H1 (cell line): Measurements from ENCODE around the gene PPM1N. TPM values are rescaled to one million over a fixed set of nuclear protein-coding genes. Genes with fewer than 3 reads are reported as not detected.

Experiments
- CTCF ChIA-PET: fragments of 300-600 bp; sonication (Branson Sonifier 250); formaldehyde crosslinking; loops from one replicate; lab custom pipeline; 2021; ENCODE audit not compliant: partially characterized antibody; lab: Charles Lee
- POLR2A ChIA-PET: fragments of 300-600 bp; sonication (Branson Sonifier 250); formaldehyde crosslinking; loops from one replicate; lab custom pipeline; 2021; ENCODE audit warnings: inconsistent platforms; ENCODE audit not compliant: partially characterized antibody; lab: Charles Lee
- DNase-seq, 2 experiments: peaks; one replicate each; pipeline versions ENCODE4 v3.0.0 to v3.0.0-alpha.2; 2010 to 2022; ENCODE audit warnings: low spot score in 2 of 2, low read depth in 1 of 2, mixed read lengths in 1 of 2
- FAIRE-seq: peaks from 2 replicates; lab custom pipeline; 2011; peaks lifted over from hg19 to GRCh38; lab: Jason Lieb, UNC
- H2AFZ ChIP-seq: 2 replicates; pipeline ENCODE4 v1.8.1; 2012; ENCODE audit warnings: low read length, inconsistent platforms
- H2AK5ac ChIP-seq: 2 replicates; pipeline ENCODE4 v1.6.1; 2013; ENCODE audit warnings: low read depth, low read length
- H2BK120ac ChIP-seq: replicated peaks from 2 replicates; pipeline ENCODE3; 2013; ENCODE audit warnings: low read depth, low read length, inconsistent platforms
- H2BK12ac ChIP-seq: 2 replicates; pipeline ENCODE4 v1.6.1; 2013; ENCODE audit warnings: low read depth, low read length
- H2BK15ac ChIP-seq: 2 replicates; pipeline ENCODE4 v1.6.1; 2013; ENCODE audit warnings: low read length
- H2BK20ac ChIP-seq: 2 replicates; pipeline ENCODE4 v1.6.1; 2013; ENCODE audit warnings: low read length
- H2BK5ac ChIP-seq: 2 replicates; pipeline ENCODE4 v1.6.1; 2013; ENCODE audit warnings: low read depth, low read length
- H3K14ac ChIP-seq: 2 replicates; pipeline ENCODE4 v1.6.1; 2013; ENCODE audit warnings: inconsistent platforms; ENCODE audit not compliant: insufficient read length
- H3K18ac ChIP-seq: 2 replicates; pipeline ENCODE4 v1.6.1; 2013; ENCODE audit warnings: low read length; ENCODE audit errors: extremely low read depth
- H3K23ac ChIP-seq: 2 replicates; pipeline ENCODE4 v1.6.1; 2013; ENCODE audit warnings: inconsistent platforms; ENCODE audit not compliant: insufficient read length
- H3K23me2 ChIP-seq: 2 replicates; pipeline ENCODE4 v1.6.1; 2013; ENCODE audit warnings: low read depth, low read length
- H3K27ac ChIP-seq: 2 replicates; pipeline ENCODE4 v1.6.1; 2011; ENCODE audit warnings: low read depth, low read length, inconsistent platforms
- H3K27me3 ChIP-seq, 4 experiments: replicated peaks in 1 of 4; 1 replicate in 1 of 4; 2 replicates in 3 of 4; pipeline versions ENCODE4 v1.6.1 to v1.8.1; 2011 to 2013; ENCODE audit warnings: low read length in 3 of 4, mild to moderate bottlenecking in 3 of 4, inconsistent platforms in 2 of 4, mixed read lengths in 2 of 4, moderate library complexity in 1 of 4; ENCODE audit not compliant: control insufficient read depth in 3 of 4, insufficient read depth in 3 of 4; ENCODE audit errors: extremely low read depth in 1 of 4
- H3K36me3 ChIP-seq, 4 experiments: 2 replicates each; pipeline versions ENCODE4 v1.6.1 to v1.8.1; 2011 to 2013; ENCODE audit warnings: mild to moderate bottlenecking in 4 of 4, low read length in 3 of 4, moderate library complexity in 2 of 4, control low read depth in 1 of 4, inconsistent platforms in 1 of 4; ENCODE audit not compliant: insufficient read depth in 4 of 4, control insufficient read depth in 2 of 4
- H3K4ac ChIP-seq: replicated peaks from 2 replicates; pipeline ENCODE3; 2013; ENCODE audit warnings: low read length, low read depth, mixed read lengths, inconsistent platforms; ENCODE audit not compliant: insufficient read length
- H3K4me1 ChIP-seq, 4 experiments: replicated peaks in 1 of 4; 1 replicate in 1 of 4; 2 replicates in 3 of 4; pipeline versions ENCODE4 v1.6.1 to v1.8.1; 2011 to 2013; ENCODE audit warnings: low read length in 3 of 4, inconsistent platforms in 2 of 4, mixed read lengths in 1 of 4; ENCODE audit not compliant: insufficient read depth in 4 of 4, control insufficient read depth in 3 of 4
- H3K4me2 ChIP-seq, 2 experiments: 2 replicates each; pipeline versions ENCODE4 v1.6.1 to v1.8.1; 2011 to 2013; ENCODE audit warnings: low read depth in 2 of 2, low read length in 2 of 2, control low read depth in 1 of 2, inconsistent platforms in 1 of 2, mild to moderate bottlenecking in 1 of 2; ENCODE audit not compliant: insufficient read depth in 1 of 2
- H3K4me3 ChIP-seq, 4 experiments: fragments of 200-600, 300-600 bp in 1 of 4; sonication (generic), shearing (Covaris generic), sonication (Bioruptor Twin) in 1 of 4; 2 replicates each; pipeline versions ENCODE4 v1.5.1 to v1.8.1; 2011 to 2016; ENCODE audit warnings: low read length in 4 of 4, low read depth in 3 of 4, control low read depth in 2 of 4, inconsistent platforms in 2 of 4, mild to moderate bottlenecking in 2 of 4, mixed read lengths in 1 of 4, moderate library complexity in 1 of 4; ENCODE audit not compliant: insufficient read depth in 2 of 4; ENCODE audit errors: extremely low read depth in 1 of 4
- H3K56ac ChIP-seq: replicated peaks from 2 replicates; pipeline ENCODE3; 2013; ENCODE audit warnings: low read depth, mild to moderate bottlenecking, mixed read lengths, low read length, inconsistent platforms; ENCODE audit not compliant: insufficient read length
- H3K79me1 ChIP-seq: 2 replicates; pipeline ENCODE4 v1.6.1; 2013; ENCODE audit warnings: low read depth, low read length, control low read depth
- H3K79me2 ChIP-seq, 2 experiments: 2 replicates each; pipeline versions ENCODE4 v1.6.1 to v1.8.1; 2012 to 2013; ENCODE audit warnings: low read length in 2 of 2, mild to moderate bottlenecking in 2 of 2, inconsistent platforms in 1 of 2; ENCODE audit not compliant: insufficient read depth in 2 of 2, control insufficient read depth in 1 of 2
- H3K9ac ChIP-seq, 4 experiments: replicated peaks in 1 of 4; 1 replicate in 1 of 4; 2 replicates in 3 of 4; pipeline versions ENCODE4 v1.6.1 to v1.8.1; 2011 to 2013; ENCODE audit warnings: low read depth in 3 of 4, low read length in 3 of 4, control low read depth in 2 of 4, mild to moderate bottlenecking in 2 of 4, moderate library complexity in 2 of 4, inconsistent platforms in 1 of 4; ENCODE audit errors: extremely low read depth in 1 of 4
- H3K9me3 ChIP-seq, 2 experiments: 2 replicates each; pipeline versions ENCODE4 v1.6.1 to v1.8.1; 2012 to 2013; ENCODE audit warnings: mild to moderate bottlenecking in 2 of 2, moderate library complexity in 2 of 2, control low read depth in 1 of 2, inconsistent platforms in 1 of 2, low read depth in 1 of 2, low read length in 1 of 2, mixed read lengths in 1 of 2; ENCODE audit not compliant: insufficient read depth in 2 of 2
- H4K20me1 ChIP-seq, 2 experiments: replicated peaks in 1 of 2; 2 replicates each; pipeline versions ENCODE3 to v1.8.1; 2011 to 2013; ENCODE audit warnings: inconsistent platforms in 2 of 2, low read length in 2 of 2, mild to moderate bottlenecking in 1 of 2; ENCODE audit not compliant: insufficient read depth in 2 of 2, control insufficient read depth in 1 of 2
- H4K5ac ChIP-seq: 2 replicates; pipeline ENCODE4 v1.6.1; 2013; ENCODE audit warnings: low read length, low read depth, mixed read lengths, inconsistent platforms; ENCODE audit not compliant: insufficient read length
- H4K8ac ChIP-seq: 2 replicates; pipeline ENCODE4 v1.8.0; 2013; ENCODE audit warnings: mild to moderate bottlenecking, moderate library complexity, low read length, inconsistent platforms; ENCODE audit not compliant: insufficient read depth; ENCODE audit errors: extremely low read depth
- H4K91ac ChIP-seq: replicated peaks from 2 replicates; pipeline ENCODE3; 2013; ENCODE audit warnings: low read length, mixed read lengths, inconsistent platforms; ENCODE audit not compliant: insufficient read length
- RBBP5 ChIP-seq: IDR thresholded peaks from 2 replicates; pipeline ENCODE4 v1.7.1; 2012; ENCODE audit warnings: low read depth, mild to moderate bottlenecking, inconsistent platforms, low read length, moderate library complexity, borderline replicate concordance
- RNF2 ChIP-seq: fragments of 200-900, 300-1000 bp; sonication (generic); IDR thresholded peaks from 2 replicates; pipeline ENCODE4 v1.7.1; 2016; ENCODE audit warnings: borderline replicate concordance, low read depth, mild to moderate bottlenecking, antibody characterized with exemption, low read length; ENCODE audit not compliant: poor library complexity, severe bottlenecking; ENCODE audit errors: missing control alignments
- SUZ12 ChIP-seq: fragments of 200-600 bp; sonication (generic); IDR thresholded peaks from 2 replicates; pipeline ENCODE4 v1.6.1; 2012; ENCODE audit warnings: mild to moderate bottlenecking, inconsistent platforms, low read length, moderate library complexity, mixed read lengths
- WGBS, 2 experiments: shearing (Covaris generic) in 1 of 2; methylation state at CpG; one replicate each; pipeline versions ENCODE4 v1.1.6 to v1.1.7; 2013 to 2015; ENCODE audit warnings: low lambda C conversion rate in 2 of 2, mixed read lengths in 2 of 2, inconsistent platforms in 1 of 2, low coverage in 1 of 2, missing lambda C conversion rate in 1 of 2; ENCODE audit not compliant: insufficient replicate concordance in 2 of 2, insufficient coverage in 1 of 2, insufficient read length in 1 of 2; ENCODE audit errors: extremely low coverage in 1 of 2, missing lambda C conversion rate in 1 of 2; 5-methylcytosine and 5-hydroxymethylcytosine counted together
- polyA plus RNA-seq, 7 experiments: library from polyadenylated mRNA; depleted of rRNA in 3 of 7; stranded (reverse) in 5 of 7; unstranded in 2 of 7; fragments of >200 nt in 5 of 7; fragments of 200-250 nt in 2 of 7; gene quantifications; 1 replicate in 5 of 7; 2 replicates in 1 of 7; 4 replicates in 1 of 7; pipeline versions ENCODE4 v1.2.1 to v1.2.3, GENCODE V29; 2011 to 2013; ENCODE audit warnings: missing spikeins in 2 of 7, mixed read lengths in 2 of 7
- total RNA-seq: library from RNA; stranded (reverse); fragmentation: NEBNext Ultra II Directional; extraction: Animal tissue kit (Norgen Biotek cat#: 25700); gene quantifications from 2 replicates; pipeline ENCODE4 v1.2.1, GENCODE V29; 2021

Gene PPM1N
- total and polyA plus RNA-seq, 2 of the 8 experiments (the other 6 are each of a cell fraction or from before 2014, with no cell fraction given): 12.2 to 14.4 TPM

GRCh38 chr19:45529420-45529785 lies 31.2 kb downstream of the PPM1N start:
- WGBS, 2 experiments: 52% methylated on average over 13 of the region's 14 CpGs; no CpG with 5 or more reads in 1 of the 2 experiments
- no peak overlapping the region for H2BK12ac ChIP-seq
- H2BK20ac ChIP-seq: 0 out of 2 replicates have a peak overlapping the region, but pooled peaks have one; percentile 80
- peaks cover 0 to 9% of the 10 kb centered on the region in 2 experiments for H4K20me1 ChIP-seq
- H2AFZ ChIP-seq: peak overlapping the region; percentile 45; the same call in 1 of the 2 replicates
- H3K23ac ChIP-seq: no peak overlapping the region
- no peak overlapping the region; the same call in 1 of the 2 replicates for H3K18ac ChIP-seq
- H3K56ac ChIP-seq: no peak overlapping the region
- H2AK5ac ChIP-seq: no peak overlapping the region
- peaks cover 15% of the 10 kb centered on the region for H3K23me2 ChIP-seq
- H4K5ac ChIP-seq: no peak overlapping the region
- peak overlapping the region; percentile 62; the same call in 1 of the 2 replicates for H4K8ac ChIP-seq
- peaks cover 5 to 6% of the 10 kb centered on the region in 2 experiments; a peak in 3 of 4 replicates for H3K9me3 ChIP-seq
- 0 out of 7 replicates have a peak overlapping the region, but pooled peaks of 1 of the 4 experiments have one; percentile 23 for H3K9ac ChIP-seq
- peak overlapping the region; percentile 81 to 98 for H3K4me2 ChIP-seq
- FAIRE-seq: no peak
- 0 out of 2 replicates have a peak overlapping the region, but pooled peaks have one; percentile 81 for H2BK15ac ChIP-seq
- H3K4me1 ChIP-seq: peaks cover 0 to 14% (median 9%) of the 10 kb centered on the region in 4 experiments; a peak in 5 of 7 replicates
- DNase-seq: no peak
- POLR2A ChIA-PET: interaction anchor here (0.6 to 3.6 kb wide), 14 partner anchors 8 to 124 kb away, joined by 3 to 16 read pairs (median 6); no protein-coding TSS in a partner anchor
- peak; percentile 52; the same call in 1 of the 2 replicates for TF ChIP-seq SUZ12
- TF ChIP-seq RNF2: peak; percentile 15
- no peak for TF ChIP-seq RBBP5
- TF ChIP-seq, all 59 proteins: peak for 2
- H3K4me3 ChIP-seq: peak overlapping the region; percentile 50 to 68 (median 58); a peak in 6 of 8 replicates
- H2BK120ac ChIP-seq: no peak overlapping the region
- no peak overlapping the region for H2BK5ac ChIP-seq
- H4K91ac ChIP-seq: no peak overlapping the region
- H3K14ac ChIP-seq: no peak overlapping the region
- no peaks in the 10 kb centered on the region for H3K79me2 ChIP-seq
- no peak overlapping the region for H3K4ac ChIP-seq
- H3K36me3 ChIP-seq: peaks cover 6 to 20% (median 12%) of the 10 kb centered on the region in 4 experiments
- no peaks in the 10 kb centered on the region for H3K79me1 ChIP-seq
- peaks cover 0 to 5% (median under 1%) of the 10 kb centered on the region in 4 experiments; a peak in 4 of 7 replicates for H3K27me3 ChIP-seq
- CTCF ChIA-PET: interaction anchor here (0.7 to 2.9 kb wide), 13 partner anchors 13 to 215 kb away, joined by 3 to 22 read pairs (median 5); no protein-coding TSS in a partner anchor
- H3K27ac ChIP-seq: no peak overlapping the region
